ENCODE results near the gene NUBP1.
A peak's percentile ranks its signal among the peaks of the same experiment; 100 is the strongest.

NUBP1 gene

GRCh38 chr16:10741844-10742243, 1.8 kb upstream of the NUBP1 start:
- Histone ChIP-seq H3K4me3 (ENCODE audit: insufficient read depth, low read length, poor library complexity, severe bottlenecking) (no peak overlapping the region), H3K79me2 (ENCODE audit: insufficient read depth, low read length) (peaks cover 14% of the 10 kb centered on the region; the same call in 1 of the 2 replicates), H3K9me3 (ENCODE audit: insufficient read depth, low read length) (no peaks in the 10 kb centered on the region), H4K20me1 (ENCODE audit: low read depth, low read length) (no peaks in the 10 kb centered on the region), H3K4me2 (ENCODE audit: low read depth, low read length, poor library complexity, severe bottlenecking) (peak overlapping the region; percentile 89), H3F3A (ENCODE audit: insufficient read depth) (peaks cover 19% of the 10 kb centered on the region), H2AFZ (ENCODE audit: low read depth, low read length, severe bottlenecking) (peak overlapping the region; percentile 76), H3K27ac (ENCODE audit: low read depth, low read length) (peak overlapping the region; percentile 44), H3K9me2 (replicated peaks; ENCODE audit: insufficient read depth, low read length) (no peaks in the 10 kb centered on the region), H3K36me3 (ENCODE audit: low read length) (no peaks in the 10 kb centered on the region), H3K9ac (ENCODE audit: low read length) (peak overlapping the region; percentile 27), H3K27me3 (ENCODE audit: low read length) (no peaks in the 10 kb centered on the region)
- no peak for TF ChIP-seq EZH2phosphoT487 (conservative IDR thresholded peaks at IDR 0.05; ENCODE audit: low read length)
- TF ChIP-seq CTCF (IDR thresholded peaks at IDR 0.05; ENCODE audit: insufficient read depth, low read length, poor library complexity, severe bottlenecking), result no peak

GRCh38 chr16:10743227-10743609, 424 bp upstream of the NUBP1 start:
- H3K27ac ChIP-seq (ENCODE audit: low read depth, low read length), result peak overlapping the region; percentile 82

DNA sequence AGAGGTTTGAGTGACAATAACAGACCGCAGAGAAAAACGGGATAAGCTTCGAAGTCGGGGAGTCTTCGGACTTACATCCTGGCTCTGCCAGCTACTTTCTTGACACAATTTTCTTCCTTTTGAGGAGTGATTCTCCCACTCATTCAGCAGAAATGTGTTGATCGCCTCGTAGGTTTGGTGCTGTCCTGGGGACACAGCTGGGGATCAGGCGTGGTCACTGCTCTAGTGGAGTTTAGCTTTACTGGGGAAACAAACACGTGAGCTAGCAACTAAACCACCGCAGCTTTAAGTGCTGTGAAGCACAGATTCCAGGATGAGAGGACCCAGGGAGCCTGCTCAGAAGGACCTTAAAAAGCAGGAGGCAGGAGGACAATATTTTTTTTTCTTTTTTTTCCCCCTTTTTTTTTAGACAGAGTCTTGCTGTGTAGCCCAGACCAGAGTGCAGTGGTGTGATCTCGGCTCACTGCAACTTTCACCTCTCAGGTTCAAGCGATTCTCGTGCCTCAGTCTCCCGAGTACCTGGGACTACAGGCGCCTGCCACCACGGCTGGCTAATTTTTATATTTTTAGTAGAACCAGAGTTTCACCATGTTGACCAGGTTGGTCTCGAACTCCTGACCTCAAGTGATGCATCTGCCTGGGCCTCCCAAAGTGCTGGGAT, 858 bp downstream of the NUBP1 start:
- Histone ChIP-seq H3K4me3 (ENCODE audit: insufficient read depth, low read length, poor library complexity, severe bottlenecking) (peak overlapping the region; percentile 71), H3K36me3 (ENCODE audit: low read length) (no peaks in the 10 kb centered on the region; the same call in 1 of the 2 replicates), H3F3A (ENCODE audit: insufficient read depth) (peaks cover 12% of the 10 kb centered on the region), H2AFZ (ENCODE audit: low read depth, low read length, severe bottlenecking) (peak overlapping the region; percentile 89), H3K27ac (ENCODE audit: low read depth, low read length) (peak overlapping the region; percentile 27; the same call in 1 of the 2 replicates), H3K79me2 (ENCODE audit: insufficient read depth, low read length) (peaks cover 14% of the 10 kb centered on the region; the same call in 1 of the 2 replicates), H4K20me1 (ENCODE audit: low read depth, low read length) (no peaks in the 10 kb centered on the region), H3K9ac (ENCODE audit: low read length) (peak overlapping the region; percentile 78), H3K9me3 (ENCODE audit: insufficient read depth, low read length) (no peaks in the 10 kb centered on the region), H3K27me3 (ENCODE audit: low read length) (no peaks in the 10 kb centered on the region), H3K9me2 (replicated peaks; ENCODE audit: insufficient read depth, low read length) (no peaks in the 10 kb centered on the region), H3K4me2 (ENCODE audit: low read depth, low read length, poor library complexity, severe bottlenecking) (peak overlapping the region; percentile 89)
- TF ChIP-seq EZH2phosphoT487 (conservative IDR thresholded peaks at IDR 0.05; ENCODE audit: low read length), result no peak
- TF ChIP-seq CTCF (IDR thresholded peaks at IDR 0.05; ENCODE audit: insufficient read depth, low read length, poor library complexity, severe bottlenecking), result no peak

More at GRCh38 chr16:10743227-10743609, 424 bp upstream of the NUBP1 start:
- Histone ChIP-seq H3K4me2 (ENCODE audit: low read depth, low read length, poor library complexity, severe bottlenecking) (peak overlapping the region; percentile 89), H3K9me3 (ENCODE audit: insufficient read depth, low read length) (no peaks in the 10 kb centered on the region), H3K36me3 (ENCODE audit: low read length) (no peaks in the 10 kb centered on the region; the same call in 1 of the 2 replicates), H4K20me1 (ENCODE audit: low read depth, low read length) (no peaks in the 10 kb centered on the region), H3K79me2 (ENCODE audit: insufficient read depth, low read length) (peaks cover 14% of the 10 kb centered on the region; the same call in 1 of the 2 replicates), H3K9ac (ENCODE audit: low read length) (peak overlapping the region; percentile 78), H3K9me2 (replicated peaks; ENCODE audit: insufficient read depth, low read length) (no peaks in the 10 kb centered on the region), H3F3A (ENCODE audit: insufficient read depth) (peaks cover 12% of the 10 kb centered on the region), H3K27me3 (ENCODE audit: low read length) (no peaks in the 10 kb centered on the region), H3K4me3 (ENCODE audit: insufficient read depth, low read length, poor library complexity, severe bottlenecking) (peak overlapping the region; percentile 71), H2AFZ (ENCODE audit: low read depth, low read length, severe bottlenecking) (peak overlapping the region; percentile 89)
- TF ChIP-seq EZH2phosphoT487 (conservative IDR thresholded peaks at IDR 0.05; ENCODE audit: low read length) (no peak), CTCF (IDR thresholded peaks at IDR 0.05; ENCODE audit: insufficient read depth, low read length, poor library complexity, severe bottlenecking) (no peak)
